H1 (cell line): ENCODE results near the gene GDNF. TPM values are rescaled to one million over a fixed set of nuclear protein-coding genes. Genes with fewer than 3 reads are reported as not detected.

ENCODE experiments used
- CTCF ChIA-PET: fragments of 300-600 bp; sonication (Branson Sonifier 250); formaldehyde crosslinking; loops from one replicate; lab custom pipeline; 2021; ENCODE audit not compliant: partially characterized antibody; lab: Charles Lee
- POLR2A ChIA-PET: fragments of 300-600 bp; sonication (Branson Sonifier 250); formaldehyde crosslinking; loops from one replicate; lab custom pipeline; 2021; ENCODE audit warnings: inconsistent platforms; ENCODE audit not compliant: partially characterized antibody; lab: Charles Lee
- DNase-seq, 2 experiments: peaks; one replicate each; pipeline versions ENCODE4 v3.0.0 to v3.0.0-alpha.2; 2010 to 2022; ENCODE audit warnings: low spot score in 2 of 2, low read depth in 1 of 2, mixed read lengths in 1 of 2
- FAIRE-seq: peaks from 2 replicates; lab custom pipeline; 2011; peaks lifted over from hg19 to GRCh38; lab: Jason Lieb, UNC
- H2AFZ ChIP-seq: 2 replicates; pipeline ENCODE4 v1.8.1; 2012; ENCODE audit warnings: low read length, inconsistent platforms
- H2AK5ac ChIP-seq: 2 replicates; pipeline ENCODE4 v1.6.1; 2013; ENCODE audit warnings: low read depth, low read length
- H2BK120ac ChIP-seq: replicated peaks from 2 replicates; pipeline ENCODE3; 2013; ENCODE audit warnings: low read depth, low read length, inconsistent platforms
- H2BK12ac ChIP-seq: 2 replicates; pipeline ENCODE4 v1.6.1; 2013; ENCODE audit warnings: low read depth, low read length
- H2BK15ac ChIP-seq: 2 replicates; pipeline ENCODE4 v1.6.1; 2013; ENCODE audit warnings: low read length
- H2BK20ac ChIP-seq: 2 replicates; pipeline ENCODE4 v1.6.1; 2013; ENCODE audit warnings: low read length
- H2BK5ac ChIP-seq: 2 replicates; pipeline ENCODE4 v1.6.1; 2013; ENCODE audit warnings: low read depth, low read length
- H3K14ac ChIP-seq: 2 replicates; pipeline ENCODE4 v1.6.1; 2013; ENCODE audit warnings: inconsistent platforms; ENCODE audit not compliant: insufficient read length
- H3K18ac ChIP-seq: 2 replicates; pipeline ENCODE4 v1.6.1; 2013; ENCODE audit warnings: low read length; ENCODE audit errors: extremely low read depth
- H3K23ac ChIP-seq: 2 replicates; pipeline ENCODE4 v1.6.1; 2013; ENCODE audit warnings: inconsistent platforms; ENCODE audit not compliant: insufficient read length
- H3K23me2 ChIP-seq: 2 replicates; pipeline ENCODE4 v1.6.1; 2013; ENCODE audit warnings: low read depth, low read length
- H3K27ac ChIP-seq: 2 replicates; pipeline ENCODE4 v1.6.1; 2011; ENCODE audit warnings: low read depth, low read length, inconsistent platforms
- H3K27me3 ChIP-seq, 4 experiments: replicated peaks in 1 of 4; 1 replicate in 1 of 4; 2 replicates in 3 of 4; pipeline versions ENCODE4 v1.6.1 to v1.8.1; 2011 to 2013; ENCODE audit warnings: low read length in 3 of 4, mild to moderate bottlenecking in 3 of 4, inconsistent platforms in 2 of 4, mixed read lengths in 2 of 4, moderate library complexity in 1 of 4; ENCODE audit not compliant: control insufficient read depth in 3 of 4, insufficient read depth in 3 of 4; ENCODE audit errors: extremely low read depth in 1 of 4
- H3K36me3 ChIP-seq, 4 experiments: 2 replicates each; pipeline versions ENCODE4 v1.6.1 to v1.8.1; 2011 to 2013; ENCODE audit warnings: mild to moderate bottlenecking in 4 of 4, low read length in 3 of 4, moderate library complexity in 2 of 4, control low read depth in 1 of 4, inconsistent platforms in 1 of 4; ENCODE audit not compliant: insufficient read depth in 4 of 4, control insufficient read depth in 2 of 4
- H3K4ac ChIP-seq: replicated peaks from 2 replicates; pipeline ENCODE3; 2013; ENCODE audit warnings: low read length, low read depth, mixed read lengths, inconsistent platforms; ENCODE audit not compliant: insufficient read length
- H3K4me1 ChIP-seq, 4 experiments: replicated peaks in 1 of 4; 1 replicate in 1 of 4; 2 replicates in 3 of 4; pipeline versions ENCODE4 v1.6.1 to v1.8.1; 2011 to 2013; ENCODE audit warnings: low read length in 3 of 4, inconsistent platforms in 2 of 4, mixed read lengths in 1 of 4; ENCODE audit not compliant: insufficient read depth in 4 of 4, control insufficient read depth in 3 of 4
- H3K4me2 ChIP-seq, 2 experiments: 2 replicates each; pipeline versions ENCODE4 v1.6.1 to v1.8.1; 2011 to 2013; ENCODE audit warnings: low read depth in 2 of 2, low read length in 2 of 2, control low read depth in 1 of 2, inconsistent platforms in 1 of 2, mild to moderate bottlenecking in 1 of 2; ENCODE audit not compliant: insufficient read depth in 1 of 2
- H3K4me3 ChIP-seq, 4 experiments: fragments of 200-600, 300-600 bp in 1 of 4; sonication (generic), shearing (Covaris generic), sonication (Bioruptor Twin) in 1 of 4; 2 replicates each; pipeline versions ENCODE4 v1.5.1 to v1.8.1; 2011 to 2016; ENCODE audit warnings: low read length in 4 of 4, low read depth in 3 of 4, control low read depth in 2 of 4, inconsistent platforms in 2 of 4, mild to moderate bottlenecking in 2 of 4, mixed read lengths in 1 of 4, moderate library complexity in 1 of 4; ENCODE audit not compliant: insufficient read depth in 2 of 4; ENCODE audit errors: extremely low read depth in 1 of 4
- H3K56ac ChIP-seq: replicated peaks from 2 replicates; pipeline ENCODE3; 2013; ENCODE audit warnings: low read depth, mild to moderate bottlenecking, mixed read lengths, low read length, inconsistent platforms; ENCODE audit not compliant: insufficient read length
- H3K79me1 ChIP-seq: 2 replicates; pipeline ENCODE4 v1.6.1; 2013; ENCODE audit warnings: low read depth, low read length, control low read depth
- H3K79me2 ChIP-seq, 2 experiments: 2 replicates each; pipeline versions ENCODE4 v1.6.1 to v1.8.1; 2012 to 2013; ENCODE audit warnings: low read length in 2 of 2, mild to moderate bottlenecking in 2 of 2, inconsistent platforms in 1 of 2; ENCODE audit not compliant: insufficient read depth in 2 of 2, control insufficient read depth in 1 of 2
- H3K9ac ChIP-seq, 4 experiments: replicated peaks in 1 of 4; 1 replicate in 1 of 4; 2 replicates in 3 of 4; pipeline versions ENCODE4 v1.6.1 to v1.8.1; 2011 to 2013; ENCODE audit warnings: low read depth in 3 of 4, low read length in 3 of 4, control low read depth in 2 of 4, mild to moderate bottlenecking in 2 of 4, moderate library complexity in 2 of 4, inconsistent platforms in 1 of 4; ENCODE audit errors: extremely low read depth in 1 of 4
- H3K9me3 ChIP-seq, 2 experiments: 2 replicates each; pipeline versions ENCODE4 v1.6.1 to v1.8.1; 2012 to 2013; ENCODE audit warnings: mild to moderate bottlenecking in 2 of 2, moderate library complexity in 2 of 2, control low read depth in 1 of 2, inconsistent platforms in 1 of 2, low read depth in 1 of 2, low read length in 1 of 2, mixed read lengths in 1 of 2; ENCODE audit not compliant: insufficient read depth in 2 of 2
- H4K20me1 ChIP-seq, 2 experiments: replicated peaks in 1 of 2; 2 replicates each; pipeline versions ENCODE3 to v1.8.1; 2011 to 2013; ENCODE audit warnings: inconsistent platforms in 2 of 2, low read length in 2 of 2, mild to moderate bottlenecking in 1 of 2; ENCODE audit not compliant: insufficient read depth in 2 of 2, control insufficient read depth in 1 of 2
- H4K5ac ChIP-seq: 2 replicates; pipeline ENCODE4 v1.6.1; 2013; ENCODE audit warnings: low read length, low read depth, mixed read lengths, inconsistent platforms; ENCODE audit not compliant: insufficient read length
- H4K8ac ChIP-seq: 2 replicates; pipeline ENCODE4 v1.8.0; 2013; ENCODE audit warnings: mild to moderate bottlenecking, moderate library complexity, low read length, inconsistent platforms; ENCODE audit not compliant: insufficient read depth; ENCODE audit errors: extremely low read depth
- H4K91ac ChIP-seq: replicated peaks from 2 replicates; pipeline ENCODE3; 2013; ENCODE audit warnings: low read length, mixed read lengths, inconsistent platforms; ENCODE audit not compliant: insufficient read length
- ZNF274 ChIP-seq: IDR thresholded peaks from 2 replicates; pipeline ENCODE4 v1.7.0; 2012; ENCODE audit warnings: low read length, borderline replicate concordance; ENCODE audit errors: extremely low read depth
- WGBS, 2 experiments: shearing (Covaris generic) in 1 of 2; methylation state at CpG; one replicate each; pipeline versions ENCODE4 v1.1.6 to v1.1.7; 2013 to 2015; ENCODE audit warnings: low lambda C conversion rate in 2 of 2, mixed read lengths in 2 of 2, inconsistent platforms in 1 of 2, low coverage in 1 of 2, missing lambda C conversion rate in 1 of 2; ENCODE audit not compliant: insufficient replicate concordance in 2 of 2, insufficient coverage in 1 of 2, insufficient read length in 1 of 2; ENCODE audit errors: extremely low coverage in 1 of 2, missing lambda C conversion rate in 1 of 2; 5-methylcytosine and 5-hydroxymethylcytosine counted together
- polyA plus RNA-seq, 7 experiments: library from polyadenylated mRNA; depleted of rRNA in 3 of 7; stranded (reverse) in 5 of 7; unstranded in 2 of 7; fragments of >200 nt in 5 of 7; fragments of 200-250 nt in 2 of 7; gene quantifications; 1 replicate in 5 of 7; 2 replicates in 1 of 7; 4 replicates in 1 of 7; pipeline versions ENCODE4 v1.2.1 to v1.2.3, GENCODE V29; 2011 to 2013; ENCODE audit warnings: missing spikeins in 2 of 7, mixed read lengths in 2 of 7
- total RNA-seq: library from RNA; stranded (reverse); fragmentation: NEBNext Ultra II Directional; extraction: Animal tissue kit (Norgen Biotek cat#: 25700); gene quantifications from 2 replicates; pipeline ENCODE4 v1.2.1, GENCODE V29; 2021
- TF ChIP-seq, protein P1 (sequence below): IDR thresholded peaks from 2 replicates; pipeline ENCODE4 v1.6.1; 2012; ENCODE audit warnings: inconsistent platforms

GDNF gene
- total and polyA plus RNA-seq, 2 of the 8 experiments (the other 6 are each of a cell fraction or from before 2014, with no cell fraction given): 0.15 to 2.0 TPM

DNA sequence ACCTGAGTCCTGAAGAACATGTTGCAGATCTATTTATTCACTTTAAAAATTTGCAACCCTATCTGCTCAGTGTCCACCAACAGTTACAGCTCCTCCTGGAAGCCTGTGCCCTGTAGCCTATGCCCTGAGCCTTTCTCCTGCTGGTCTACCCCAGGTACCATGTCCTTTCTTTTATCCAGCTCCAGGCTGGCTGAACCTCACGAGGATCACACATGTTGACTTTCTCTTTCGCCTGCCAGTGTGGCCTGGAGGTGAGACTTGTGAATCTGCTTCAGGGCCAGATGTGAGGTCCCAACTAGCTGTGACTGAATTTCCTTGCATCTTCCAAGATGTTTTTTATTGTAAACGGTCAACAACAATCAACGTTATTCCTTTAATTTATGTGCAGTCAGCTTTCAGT lies 70.7 kb downstream of the GDNF start:
- H2BK20ac ChIP-seq: no peak overlapping the region
- no peak overlapping the region for H2BK15ac ChIP-seq
- no peaks in the 10 kb centered on the region for H3K9me3 ChIP-seq
- FAIRE-seq (no peak), DNase-seq (no peak)
- 88% methylated on average over 4 of the region's 4 CpGs; no CpG with 5 or more reads in 1 of the 2 experiments for WGBS, 2 experiments
- no peak overlapping the region for H2BK5ac ChIP-seq
- no peaks in the 10 kb centered on the region for H3K36me3 ChIP-seq
- H3K18ac ChIP-seq: no peak overlapping the region
- no peaks in the 10 kb centered on the region for H3K79me1 ChIP-seq
- no peaks in the 10 kb centered on the region for H3K79me2 ChIP-seq
- H2AK5ac ChIP-seq: no peak overlapping the region
- no peak overlapping the region for H3K4me3 ChIP-seq
- H3K4me1 ChIP-seq: no peaks in the 10 kb centered on the region
- CTCF ChIA-PET: interaction anchor here (0.6 to 1.2 kb wide), 3 partner anchors 44 to 483 kb away, joined by 3 to 4 read pairs (median 3); no protein-coding TSS in a partner anchor
- H4K5ac ChIP-seq: no peak overlapping the region
- H4K91ac ChIP-seq: no peak overlapping the region
- H2AFZ ChIP-seq: no peak overlapping the region
- POLR2A ChIA-PET: no interaction called here
- H2BK12ac ChIP-seq: no peak overlapping the region
- H4K20me1 ChIP-seq: no peaks in the 10 kb centered on the region
- H3K27me3 ChIP-seq: no peaks in the 10 kb centered on the region
- H3K56ac ChIP-seq: no peak overlapping the region
- no peak overlapping the region for H2BK120ac ChIP-seq
- H3K9ac ChIP-seq: no peak overlapping the region
- H3K4ac ChIP-seq: no peak overlapping the region
- H4K8ac ChIP-seq: no peak overlapping the region
- no peaks in the 10 kb centered on the region for H3K23me2 ChIP-seq
- no peak overlapping the region for H3K27ac ChIP-seq
- H3K14ac ChIP-seq: no peak overlapping the region
- no peak overlapping the region for H3K23ac ChIP-seq
- H3K4me2 ChIP-seq: no peak overlapping the region
- TF ChIP-seq ZNF274: no peak
- TF ChIP-seq, protein P1, sequence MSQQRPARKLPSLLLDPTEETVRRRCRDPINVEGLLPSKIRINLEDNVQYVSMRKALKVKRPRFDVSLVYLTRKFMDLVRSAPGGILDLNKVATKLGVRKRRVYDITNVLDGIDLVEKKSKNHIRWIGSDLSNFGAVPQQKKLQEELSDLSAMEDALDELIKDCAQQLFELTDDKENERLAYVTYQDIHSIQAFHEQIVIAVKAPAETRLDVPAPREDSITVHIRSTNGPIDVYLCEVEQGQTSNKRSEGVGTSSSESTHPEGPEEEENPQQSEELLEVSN: no peak
